Stimulated activated naive CD8-positive, alpha-beta T cell treated with anti-CD3 and anti-CD28 coated beads, Interleukin-15, amount 100 ng/mL, for 72 hours (primary cell): ENCODE data around the gene CHIC2.
A peak's percentile ranks its signal among the peaks of the same experiment; 100 is the strongest.
"Not testable (repeated sequence)": the region's sequence is repeated elsewhere in the genome, so short reads cannot be mapped to it uniquely, and the experiment has no call there.

ENCODE experiments used
- ATAC-seq: fragments of 150-1000 bp; cut with Tn5 transposase; 2 replicates; pipeline ENCODE4 v1.10.0; 2021; ENCODE audit warnings: mild to moderate bottlenecking, moderate library complexity
- DNase-seq, 2 donors: peaks; one replicate each; pipeline ENCODE4 v3.0.0; 2021 to 2022
- H3K27ac Mint-ChIP-seq, 2 donors: one replicate each; pipeline ENCODE4 v1.8.0; 2022; ENCODE audit warnings: mild to moderate bottlenecking in 2 of 2, mixed read lengths in 2 of 2, moderate library complexity in 2 of 2
- H3K27me3 Mint-ChIP-seq: one replicate; pipeline ENCODE4 v1.8.0; 2022; ENCODE audit warnings: mixed read lengths
- H3K4me1 Mint-ChIP-seq: one replicate; pipeline ENCODE4 v1.8.0; 2022; ENCODE audit warnings: mild to moderate bottlenecking, mixed read lengths
- H3K4me3 Mint-ChIP-seq, 2 donors: one replicate each; pipeline ENCODE4 v1.8.0; 2022; ENCODE audit warnings: mild to moderate bottlenecking in 2 of 2, mixed read lengths in 2 of 2, moderate library complexity in 1 of 2
- H3K9me3 Mint-ChIP-seq, 2 donors: one replicate each; pipeline ENCODE4 v1.8.0; 2022; ENCODE audit warnings: mixed read lengths in 2 of 2

CHIC2 gene

DNA sequence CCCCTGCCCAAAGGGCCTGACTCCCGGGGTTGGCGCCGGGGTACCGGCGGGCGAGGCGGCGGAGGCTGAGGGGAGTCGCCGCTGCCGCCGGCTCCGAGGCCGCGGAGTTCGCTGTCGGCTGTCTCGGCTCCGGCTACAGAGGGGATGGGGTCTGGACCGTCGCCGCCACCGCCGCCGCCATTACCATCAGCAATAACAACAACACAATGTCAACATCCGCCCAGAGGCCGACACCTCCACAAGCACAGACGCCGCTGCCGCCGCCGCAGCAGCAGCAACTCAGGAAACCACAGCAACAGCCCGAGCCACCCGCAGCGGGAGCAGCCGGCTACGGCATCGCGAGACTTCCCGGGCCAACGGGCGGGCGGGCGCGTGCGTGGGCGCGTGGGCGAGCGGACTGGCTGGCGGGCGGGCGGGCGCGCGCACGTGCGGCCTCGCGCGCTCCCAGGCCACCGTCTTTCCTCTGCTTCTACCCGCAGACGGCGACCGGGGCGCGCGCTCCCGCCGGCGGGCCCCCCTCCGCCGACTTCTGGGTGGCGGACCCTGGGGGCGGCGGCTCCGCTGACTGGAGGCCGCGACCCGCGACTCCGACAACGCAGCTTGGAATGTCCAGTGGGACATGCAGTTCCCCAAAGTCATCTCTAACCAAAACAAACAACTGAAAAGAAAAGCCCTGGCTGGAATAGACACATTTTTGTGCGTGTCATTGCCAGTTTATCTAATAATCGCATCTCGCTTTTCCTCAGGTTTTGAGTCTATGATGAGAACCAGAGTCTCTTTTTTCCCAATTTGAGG lies at the start of gene CHIC2:
Gene CHIC2, minus strand, starts transcription at position 289 of the 795 bp plus-strand sequence. CDS start 305 bp downstream, outside the sequence.
- DNase-seq (peak; percentile 96 to 97), ATAC-seq (peak; percentile 94)
- H3K4me3 Mint-ChIP-seq = peak within 1 kb of the TSS; percentile 88 to 94
- H3K27ac Mint-ChIP-seq = peak within 1 kb of the TSS; percentile 95 to 99
- peaks cover 43% of the 10 kb centered on the region for H3K4me1 Mint-ChIP-seq
- H3K27me3 Mint-ChIP-seq = no peaks in the 10 kb centered on the region
- H3K9me3 Mint-ChIP-seq = peaks cover 0 to 5% of the 10 kb centered on the region in 2 donors

- Mint-ChIP-seq H3K4me1 (peaks cover 21% of the 10 kb centered on the region), H3K27me3 (peaks cover 70% of the 10 kb centered on the region)
- H3K9me3 Mint-ChIP-seq, H3K27ac Mint-ChIP-seq, H3K4me3 Mint-ChIP-seq, ATAC-seq, DNase-seq: not testable (repeated sequence)
Measured at GRCh38 chr4:54113206-54113605, 48.8 kb upstream of the CHIC2 start.

DNA sequence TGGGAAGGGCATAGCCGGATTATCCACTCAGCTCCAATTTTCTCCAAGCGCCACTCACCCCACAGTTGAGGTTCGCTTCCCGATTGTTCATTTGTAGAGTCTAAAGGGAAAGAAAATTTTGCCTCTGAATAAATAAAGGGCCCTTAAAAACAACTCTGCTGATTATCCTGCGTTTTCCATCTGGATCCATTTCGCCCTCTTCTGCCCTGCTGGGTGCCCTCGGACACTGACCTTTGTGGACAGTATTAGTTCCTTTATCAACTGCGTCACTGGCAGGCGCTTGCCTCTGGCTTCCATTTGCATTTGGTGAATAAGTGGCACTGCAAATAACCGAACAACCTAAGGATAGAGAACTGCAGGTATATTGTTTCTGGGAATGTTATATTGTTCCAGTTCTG lies 45.6 kb upstream of the CHIC2 start:
- ATAC-seq (no peak), DNase-seq (no peak)
- peaks cover 39% of the 10 kb centered on the region for H3K4me1 Mint-ChIP-seq
- peak overlapping the region in 1 of 2 donors; percentile 87 for H3K27ac Mint-ChIP-seq
- peaks cover 85% of the 10 kb centered on the region for H3K27me3 Mint-ChIP-seq
- H3K4me3 Mint-ChIP-seq = peak overlapping the region; percentile 20 to 50
- no peaks in the 10 kb centered on the region for H3K9me3 Mint-ChIP-seq

DNA sequence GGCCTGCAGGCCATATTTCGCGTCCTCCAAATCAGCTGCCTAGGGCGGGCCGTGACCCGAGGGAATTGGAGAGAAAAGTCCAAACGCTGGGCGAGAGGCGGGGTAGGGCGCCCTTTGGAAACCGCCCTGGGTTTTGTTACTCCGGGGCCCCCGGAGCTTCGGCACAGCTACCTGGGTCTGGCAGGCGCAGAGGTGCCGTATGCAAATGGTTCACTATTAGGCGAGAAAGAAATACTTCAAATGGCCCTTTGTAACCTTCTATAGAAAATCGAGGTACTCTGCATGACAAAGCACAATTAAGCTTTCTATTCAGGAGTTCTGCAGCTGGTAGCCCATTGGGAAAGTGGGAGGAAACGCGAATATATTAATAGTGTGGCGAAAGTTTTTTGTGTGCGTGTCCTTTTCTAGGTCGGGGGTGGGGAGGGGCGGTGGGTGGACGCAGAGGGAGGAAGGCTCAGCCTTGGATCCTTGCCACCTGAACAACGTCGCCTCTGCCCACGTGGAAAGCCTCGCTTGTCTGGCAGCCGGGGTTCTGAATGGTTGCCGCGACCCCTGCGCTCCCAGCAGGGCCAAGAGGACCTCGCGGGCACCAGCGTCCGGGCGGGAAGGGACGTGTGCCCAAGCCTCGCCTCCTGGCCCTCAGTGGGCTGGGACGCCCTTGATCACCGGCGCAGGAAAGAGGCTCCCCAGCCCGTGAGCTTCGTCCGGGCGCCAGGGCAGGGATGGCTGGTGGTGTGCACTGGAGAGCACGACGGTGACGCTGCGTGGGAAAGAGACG lies 45.0 kb upstream of the CHIC2 start:
- H3K9me3 Mint-ChIP-seq = no peaks in the 10 kb centered on the region
- H3K4me1 Mint-ChIP-seq = peaks cover 44% of the 10 kb centered on the region

DNA sequence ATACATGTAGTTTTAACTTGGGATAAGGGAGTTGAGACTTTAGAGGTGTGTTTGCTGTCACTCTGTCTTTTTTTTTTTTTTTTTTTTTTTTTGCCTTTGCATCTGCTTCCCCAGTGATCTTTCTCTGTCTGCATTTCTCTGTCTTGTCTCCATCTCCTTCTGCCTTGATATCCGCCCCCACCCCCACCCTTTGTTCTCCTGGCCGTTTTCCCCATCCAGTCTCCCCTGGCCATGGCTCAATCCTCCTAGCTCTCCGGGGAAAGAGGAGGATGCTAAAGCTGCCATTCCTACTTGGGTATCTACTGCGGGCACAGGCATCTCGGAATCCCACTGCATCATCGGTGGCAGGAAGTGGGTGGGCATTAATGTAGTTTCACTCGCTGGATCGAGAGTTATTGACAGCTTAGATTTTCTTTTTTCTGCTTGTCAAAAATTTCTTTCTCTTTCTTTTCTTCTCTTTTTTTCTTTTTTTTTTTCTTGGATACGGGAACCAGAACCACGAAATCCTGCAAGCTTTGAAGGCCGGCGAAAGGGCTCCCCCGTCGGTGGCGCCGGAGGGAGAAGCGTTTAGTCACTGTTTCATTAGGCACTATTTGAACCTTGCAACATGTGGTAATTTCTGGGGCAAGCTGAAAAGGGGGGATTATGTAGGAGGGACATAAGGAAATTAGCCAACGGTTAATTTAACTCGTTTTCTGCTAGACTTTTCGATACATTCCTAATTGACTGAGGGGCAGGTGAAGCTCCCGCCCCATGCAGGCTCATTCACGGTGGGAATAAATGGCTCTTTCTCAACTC lies 43.7 kb upstream of the CHIC2 start:
- DNase-seq (peak in 1 of 2 donors; percentile 1), ATAC-seq (no peak)
- peak overlapping the region; percentile 74 to 81 for H3K4me3 Mint-ChIP-seq
- H3K27ac Mint-ChIP-seq = no peak overlapping the region
- H3K27me3 Mint-ChIP-seq = peaks cover 93% of the 10 kb centered on the region
- H3K4me1 Mint-ChIP-seq = peaks cover 57% of the 10 kb centered on the region
- no peaks in the 10 kb centered on the region for H3K9me3 Mint-ChIP-seq

More for the DNA sequence above, 45.0 kb upstream of the CHIC2 start:
- Mint-ChIP-seq H3K27ac (peak overlapping the region in 1 of 2 donors; percentile 87), H3K27me3 (peaks cover 87% of the 10 kb centered on the region), H3K4me3 (peak overlapping the region; percentile 74 to 81)
- no peak for ATAC-seq
- DNase-seq = no peak

- Mint-ChIP-seq H3K27ac (no peak overlapping the region), H3K4me3 (peak overlapping the region; percentile 26 to 27)
- ATAC-seq = no peak
Measured at GRCh38 chr4:54104907-54105306, 40.5 kb upstream of the CHIC2 start.

DNA sequence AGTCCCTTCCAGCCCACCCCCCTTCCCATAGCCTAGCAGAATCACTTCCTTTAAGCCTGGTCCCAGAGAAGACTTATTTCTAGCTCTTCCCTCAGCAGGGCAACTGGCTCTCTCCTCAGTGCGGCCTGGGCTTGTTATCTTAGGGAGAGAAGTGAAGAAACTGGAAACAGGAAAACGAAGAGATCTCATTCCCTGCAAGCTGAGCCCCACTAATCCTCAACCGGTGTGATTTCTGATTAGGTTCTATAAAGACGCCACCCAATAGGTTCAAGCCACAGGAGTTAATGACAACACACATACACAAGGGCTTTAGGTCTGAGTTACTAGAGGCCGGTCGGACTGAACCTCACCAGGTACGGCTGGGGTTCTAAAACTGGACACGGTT lies 38.8 kb upstream of the CHIC2 start:
- H3K27ac Mint-ChIP-seq = no peak overlapping the region
- no peaks in the 10 kb centered on the region for H3K9me3 Mint-ChIP-seq
- peak in 1 of 2 donors; percentile 0 for DNase-seq
- ATAC-seq = no peak
- H3K27me3 Mint-ChIP-seq = peaks cover 97% of the 10 kb centered on the region
- H3K4me3 Mint-ChIP-seq = peak overlapping the region in 1 of 2 donors; percentile 66
- peaks cover 70% of the 10 kb centered on the region for H3K4me1 Mint-ChIP-seq

More at GRCh38 chr4:54104907-54105306, 40.5 kb upstream of the CHIC2 start:
- H3K9me3 Mint-ChIP-seq = no peaks in the 10 kb centered on the region
- peaks cover 73% of the 10 kb centered on the region for H3K4me1 Mint-ChIP-seq
- H3K27me3 Mint-ChIP-seq = peaks cover 97% of the 10 kb centered on the region
- peak in 1 of 2 donors; percentile 0 for DNase-seq

GRCh38 chr4:54102531-54103106 lies 38.2 kb upstream of the CHIC2 start:
- ATAC-seq = no peak
- Mint-ChIP-seq H3K4me1 (peaks cover 70% of the 10 kb centered on the region), H3K9me3 (no peaks in the 10 kb centered on the region), H3K27ac (no peak overlapping the region), H3K27me3 (peaks cover 97% of the 10 kb centered on the region), H3K4me3 (peak overlapping the region; percentile 46 to 66)
- DNase-seq = no peak

DNA sequence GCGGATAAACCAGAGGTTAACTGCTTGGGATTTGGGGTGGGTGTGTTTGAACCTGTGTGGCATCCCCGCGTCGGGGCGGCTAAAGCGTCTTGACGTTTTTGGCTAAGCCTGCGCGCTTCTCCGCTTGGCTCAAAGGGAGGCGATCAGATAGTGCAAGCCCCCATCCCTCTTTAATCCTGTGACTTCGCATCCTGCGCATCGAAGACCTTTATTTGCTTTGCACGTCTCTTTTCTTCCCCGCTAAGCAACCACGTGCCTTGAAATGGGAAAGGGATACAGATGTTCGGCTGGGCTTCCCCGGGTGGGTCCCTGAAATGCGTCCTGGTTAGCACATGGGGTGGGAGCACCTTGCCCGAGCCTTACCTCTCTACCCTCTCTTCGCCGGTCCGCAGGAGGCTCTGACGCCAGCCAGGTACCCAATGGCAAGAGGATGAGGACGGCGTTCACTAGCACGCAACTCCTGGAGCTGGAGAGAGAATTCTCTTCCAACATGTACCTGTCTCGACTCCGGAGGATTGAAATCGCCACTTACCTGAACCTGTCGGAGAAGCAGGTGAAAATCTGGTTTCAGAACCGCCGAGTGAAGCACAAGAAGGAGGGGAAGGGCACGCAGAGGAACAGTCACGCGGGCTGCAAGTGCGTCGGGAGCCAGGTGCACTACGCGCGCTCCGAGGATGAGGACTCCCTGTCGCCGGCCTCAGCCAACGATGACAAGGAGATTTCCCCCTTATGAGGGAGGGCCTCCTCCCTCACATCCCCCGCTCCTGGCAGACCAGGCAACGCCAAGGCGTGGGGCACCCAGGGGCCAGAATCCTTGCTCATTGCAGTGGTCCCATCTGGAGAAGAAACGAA lies 37.0 kb upstream of the CHIC2 start:
- Mint-ChIP-seq H3K4me3 (peak overlapping the region; percentile 74 to 82), H3K27me3 (peaks cover 97% of the 10 kb centered on the region), H3K4me1 (peaks cover 71% of the 10 kb centered on the region), H3K9me3 (no peaks in the 10 kb centered on the region), H3K27ac (no peak overlapping the region)
- DNase-seq (peak in 1 of 2 donors; percentile 12), ATAC-seq (no peak)

DNA sequence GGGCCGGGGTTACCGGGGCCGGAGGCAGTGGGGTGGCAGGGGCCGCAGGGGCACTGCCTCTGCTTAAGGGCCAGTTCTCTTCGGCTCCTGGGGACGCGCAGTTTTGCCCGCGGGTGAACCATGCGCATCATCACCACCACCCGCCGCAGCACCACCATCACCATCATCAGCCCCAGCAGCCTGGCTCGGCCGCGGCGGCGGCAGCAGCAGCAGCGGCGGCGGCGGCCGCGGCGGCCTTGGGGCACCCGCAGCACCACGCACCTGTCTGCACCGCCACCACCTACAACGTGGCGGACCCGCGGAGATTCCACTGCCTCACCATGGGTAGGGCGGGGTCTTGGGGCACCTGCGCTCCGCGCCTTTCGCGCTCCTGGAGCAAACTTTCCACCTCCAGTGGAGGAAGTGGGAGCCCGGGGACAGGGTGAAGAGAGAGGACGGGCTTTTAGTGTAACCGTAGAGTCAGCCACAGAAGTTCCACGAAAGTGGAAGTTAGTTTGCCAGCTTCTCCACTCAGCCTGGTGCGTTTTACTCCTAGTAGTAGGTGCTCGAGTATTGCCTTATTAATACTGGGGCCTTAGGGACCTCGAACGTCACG lies 36.3 kb upstream of the CHIC2 start:
- ATAC-seq (peak; percentile 46), DNase-seq (no peak)
- no peak overlapping the region for H3K27ac Mint-ChIP-seq
- peaks cover 99% of the 10 kb centered on the region for H3K27me3 Mint-ChIP-seq
- no peaks in the 10 kb centered on the region for H3K9me3 Mint-ChIP-seq
- peaks cover 79% of the 10 kb centered on the region for H3K4me1 Mint-ChIP-seq
- H3K4me3 Mint-ChIP-seq = peak overlapping the region; percentile 74 to 82

GRCh38 chr4:54099748-54100574 lies 35.6 kb upstream of the CHIC2 start, which contains the start of gene GSX2:
TSS of gene GSX2 (plus strand) at chr4:54100163. CDS start at chr4:54100345, 182 bp downstream.
- peaks cover 80% of the 10 kb centered on the region for H3K4me1 Mint-ChIP-seq
- no peaks in the 10 kb centered on the region for H3K9me3 Mint-ChIP-seq
- no peak for DNase-seq
- H3K4me3 Mint-ChIP-seq = peak within 1 kb of the TSS; percentile 74 to 82
- H3K27me3 Mint-ChIP-seq = peaks cover 99% of the 10 kb centered on the region
- ATAC-seq = peak; percentile 41
- H3K27ac Mint-ChIP-seq = no peak within 1 kb of the TSS

- Mint-ChIP-seq H3K4me1 (peaks cover 74% of the 10 kb centered on the region), H3K9me3 (no peaks in the 10 kb centered on the region), H3K27me3 (peaks cover 99% of the 10 kb centered on the region), H3K27ac (no peak overlapping the region), H3K4me3 (peak overlapping the region; percentile 74 to 82)
- no peak for ATAC-seq
- DNase-seq = no peak
Measured at GRCh38 chr4:54099287-54099747, 34.9 kb upstream of the CHIC2 start.

DNA sequence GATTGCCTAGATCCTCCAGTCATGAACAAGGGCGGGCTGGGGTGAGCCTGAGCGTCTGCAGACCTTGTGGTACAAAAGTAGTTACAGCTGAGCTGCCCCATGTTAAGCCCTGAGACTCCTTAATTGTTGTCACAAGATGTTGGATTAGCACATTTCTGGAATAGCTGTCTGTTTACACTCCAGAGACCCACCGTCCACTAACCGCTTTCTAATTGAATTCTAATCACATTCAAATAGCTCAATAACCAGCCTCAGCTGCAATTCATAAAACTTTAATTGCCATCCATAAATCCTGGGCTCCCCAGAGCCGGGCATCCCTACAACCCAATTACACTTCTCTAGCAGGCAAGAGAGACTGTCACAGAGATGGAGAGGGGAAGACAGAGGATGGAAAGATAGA lies 34.0 kb upstream of the CHIC2 start:
- ATAC-seq = no peak
- Mint-ChIP-seq H3K4me1 (peaks cover 74% of the 10 kb centered on the region), H3K27me3 (peaks cover 99% of the 10 kb centered on the region), H3K4me3 (peak overlapping the region in 1 of 2 donors; percentile 82), H3K9me3 (no peaks in the 10 kb centered on the region), H3K27ac (no peak overlapping the region)
- no peak for DNase-seq
